Thymus (tissue), 11 donors: ENCODE data around the gene NME1. TPM values are rescaled to one million over a fixed set of nuclear protein-coding genes. Genes with fewer than 3 reads are reported as not detected.

Experiments used
- DNase-seq, 9 donors: peaks; one replicate each; pipeline ENCODE4 v3.0.0-alpha.2; 2013; ENCODE audit warnings: low spot score in 9 of 9, low read depth in 6 of 9, missing footprints in 1 of 9
- H3K27ac ChIP-seq, 2 donors: one replicate each; pipeline ENCODE4 v1.5.1; 2013; ENCODE audit warnings: control low read depth in 1 of 2, low read depth in 1 of 2, low read length in 1 of 2, mild to moderate bottlenecking in 1 of 2, moderate library complexity in 1 of 2
- H3K27me3 ChIP-seq, 2 donors: one replicate each; pipeline ENCODE4 v1.5.1; 2013; ENCODE audit warnings: low read length in 1 of 2; ENCODE audit not compliant: control insufficient read depth in 2 of 2, insufficient read depth in 1 of 2
- H3K36me3 ChIP-seq, 2 donors: one replicate each; pipeline ENCODE4 v1.5.1; 2013; ENCODE audit warnings: low read length in 1 of 2, mild to moderate bottlenecking in 1 of 2, moderate library complexity in 1 of 2; ENCODE audit not compliant: control insufficient read depth in 2 of 2, insufficient read depth in 2 of 2
- H3K4me1 ChIP-seq, 2 donors: one replicate each; pipeline ENCODE4 v1.5.1; 2013; ENCODE audit warnings: low read length in 2 of 2; ENCODE audit not compliant: control insufficient read depth in 2 of 2, insufficient read depth in 2 of 2
- H3K4me3 ChIP-seq, 2 donors: one replicate each; pipeline ENCODE4 v1.5.1; 2013; ENCODE audit warnings: low read length in 2 of 2, control low read depth in 1 of 2, mild to moderate bottlenecking in 1 of 2
- H3K9me3 ChIP-seq, 2 donors: one replicate each; pipeline ENCODE4 v1.5.1; 2013; ENCODE audit warnings: low read length in 1 of 2, mild to moderate bottlenecking in 1 of 2; ENCODE audit not compliant: control insufficient read depth in 2 of 2, insufficient read depth in 1 of 2
- WGBS: extraction: QIAGEN DNeasy Blood & Tissue Kit; methylation state at CpG from one replicate; pipeline ENCODE4 v1.1.7; 2013; 5-methylcytosine and 5-hydroxymethylcytosine counted together
- polyA plus RNA-seq: library from polyadenylated mRNA; stranded (reverse); fragments of 200-250 nt; gene quantifications from one replicate; pipeline ENCODE4 v1.2.3, GENCODE V29; 2013
- total RNA-seq: library from RNA; stranded (reverse); fragments of 120-200 nt; gene quantifications from one replicate; pipeline ENCODE4 v1.2.4, GENCODE V29; 2013
- donor health status: healthy.

NME1 gene
- total and polyA plus RNA-seq, 2 donors = 58.5 to 141 TPM

- H3K27ac ChIP-seq = no peak overlapping the region
- no peak for DNase-seq
- H3K4me1 ChIP-seq = no peaks in the 10 kb centered on the region
- 99% methylated on average over 3 of the region's 3 CpGs for WGBS
- no peaks in the 10 kb centered on the region for H3K27me3 ChIP-seq
- no peaks in the 10 kb centered on the region for H3K36me3 ChIP-seq
- no peaks in the 10 kb centered on the region for H3K9me3 ChIP-seq
- no peak overlapping the region for H3K4me3 ChIP-seq
Observed at GRCh38 chr17:51135956-51136355, 17.4 kb upstream of the NME1 start.

- no peaks in the 10 kb centered on the region for H3K4me1 ChIP-seq
- DNase-seq = no peak
- H3K36me3 ChIP-seq = no peaks in the 10 kb centered on the region
- no peak overlapping the region for H3K27ac ChIP-seq
- no peaks in the 10 kb centered on the region for H3K27me3 ChIP-seq
- no peaks in the 10 kb centered on the region for H3K9me3 ChIP-seq
- 96% methylated on average over 2 of the region's 2 CpGs for WGBS
- no peak overlapping the region for H3K4me3 ChIP-seq
Observed at GRCh38 chr17:51142597-51142996, 10.8 kb upstream of the NME1 start.

DNA sequence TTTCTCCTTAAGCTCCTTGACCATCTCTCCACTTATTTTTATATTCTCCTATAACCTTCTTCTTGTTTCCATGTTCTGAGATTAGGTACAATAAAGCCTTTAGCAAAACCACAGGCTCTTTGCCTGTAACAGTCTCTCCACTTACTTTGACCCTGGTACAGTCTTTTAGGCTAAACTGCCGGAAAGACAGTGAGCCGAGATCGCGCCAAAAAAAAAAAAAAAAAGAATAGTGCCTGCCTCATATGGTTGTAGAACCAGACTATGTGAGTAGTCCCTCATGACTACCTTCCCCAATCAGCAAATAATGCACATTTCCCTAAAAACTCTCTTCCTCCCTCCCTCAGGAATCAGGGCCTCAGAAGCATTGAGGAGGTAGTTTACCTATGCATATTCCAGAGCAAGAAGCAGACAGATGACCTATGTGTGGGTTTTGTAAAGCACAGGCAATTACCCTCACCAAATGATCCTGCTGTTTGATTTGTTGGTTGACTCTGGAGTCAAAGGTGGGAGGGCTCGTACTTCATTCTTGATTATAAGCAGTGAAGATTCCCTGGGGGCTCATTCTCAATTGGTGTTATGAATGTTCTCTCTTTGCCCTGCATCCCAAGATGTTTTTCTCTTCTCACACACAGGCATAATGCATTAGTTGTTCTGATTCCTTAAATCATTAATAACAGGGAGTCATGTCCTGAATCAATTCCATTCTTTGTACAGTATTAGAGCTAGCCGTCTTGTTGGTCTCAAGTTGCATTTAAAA lies 8.9 kb upstream of the NME1 start:
- H3K27ac ChIP-seq = no peak overlapping the region
- no peaks in the 10 kb centered on the region for H3K27me3 ChIP-seq
- no peaks in the 10 kb centered on the region for H3K4me1 ChIP-seq
- no peaks in the 10 kb centered on the region for H3K9me3 ChIP-seq
- no peak for DNase-seq
- WGBS = 80% methylated on average over 6 of the region's 6 CpGs
- H3K4me3 ChIP-seq = no peak overlapping the region
- no peaks in the 10 kb centered on the region for H3K36me3 ChIP-seq

DNA sequence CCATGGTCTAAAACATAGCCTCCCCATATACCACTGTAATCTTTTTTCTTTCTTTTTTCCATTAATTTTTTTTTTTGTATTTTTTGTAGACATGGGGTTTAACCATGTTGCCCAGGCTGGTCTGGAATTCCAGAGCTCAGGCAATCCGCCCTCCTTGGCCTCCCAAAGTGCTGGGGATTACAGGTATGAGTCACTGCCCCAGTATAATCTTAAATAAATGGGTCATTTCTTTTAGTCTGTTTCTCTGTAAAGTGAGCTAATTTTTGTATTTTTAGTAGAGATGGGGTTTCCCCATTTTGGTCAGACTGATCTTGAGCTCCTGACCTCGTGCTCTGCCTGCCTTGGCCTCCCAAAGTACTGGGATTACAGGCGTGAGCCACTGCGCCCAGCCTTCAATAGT lies 5.7 kb upstream of the NME1 start:
- Histone ChIP-seq H3K27ac (no peak overlapping the region), H3K4me3 (no peak overlapping the region), H3K27me3 (no peaks in the 10 kb centered on the region), H3K4me1 (peaks cover under 1% of the 10 kb centered on the region in 2 donors), H3K36me3 (no peaks in the 10 kb centered on the region), H3K9me3 (no peaks in the 10 kb centered on the region)
- DNase-seq = no peak
- 87% methylated on average over 4 of the region's 4 CpGs for WGBS

DNA sequence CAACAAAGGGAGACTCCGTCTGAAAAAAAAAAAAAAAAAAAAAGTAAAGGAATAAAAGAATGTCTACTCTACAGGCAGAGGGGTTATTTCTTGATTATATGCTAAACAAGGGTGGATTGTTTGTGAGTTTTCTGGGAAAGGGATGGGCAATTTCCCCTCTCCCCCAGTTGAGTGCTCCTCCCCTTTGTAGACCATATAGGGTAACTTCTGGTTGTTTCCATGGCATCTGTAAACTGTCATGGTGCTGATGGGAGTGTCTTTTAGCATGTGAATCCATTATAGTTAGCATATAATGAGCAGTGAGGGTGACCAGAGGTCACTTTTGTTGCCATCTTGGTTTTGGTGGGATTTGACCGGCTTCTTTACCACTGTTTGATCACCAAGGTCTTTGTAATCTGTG lies 4.2 kb upstream of the NME1 start:
- H3K27ac ChIP-seq = no peak overlapping the region

DNA sequence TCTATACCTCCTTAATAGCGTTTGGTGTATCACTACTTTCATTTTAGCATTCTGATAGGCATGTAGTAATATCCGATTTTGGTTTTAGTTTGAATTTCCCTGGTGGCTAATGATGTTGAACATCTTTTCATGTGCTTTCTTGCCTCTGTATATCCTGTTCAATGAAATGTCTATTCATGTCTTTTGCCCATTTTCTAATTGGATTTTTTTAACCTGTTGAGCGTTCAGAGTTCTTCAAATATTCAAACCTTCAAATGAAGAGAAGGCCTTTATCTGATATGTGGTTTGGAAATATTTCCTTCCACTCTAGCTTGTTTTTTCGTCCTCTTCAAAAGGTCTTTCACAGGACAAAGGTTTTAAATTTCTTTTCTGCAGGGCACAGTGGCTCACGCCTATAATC lies 2.4 kb upstream of the NME1 start:
- H3K27me3 ChIP-seq = no peaks in the 10 kb centered on the region
- no peak overlapping the region for H3K4me3 ChIP-seq
- H3K36me3 ChIP-seq = no peaks in the 10 kb centered on the region
- H3K9me3 ChIP-seq = no peaks in the 10 kb centered on the region
- no peak for DNase-seq
- 91% methylated on average over 5 of the region's 5 CpGs for WGBS
- H3K4me1 ChIP-seq = peaks cover 6 to 8% of the 10 kb centered on the region in 2 donors
- H3K27ac ChIP-seq = no peak overlapping the region

More for the DNA sequence above, 4.2 kb upstream of the NME1 start:
- WGBS = 95% methylated on average over 2 of the region's 2 CpGs
- Histone ChIP-seq H3K27me3 (no peaks in the 10 kb centered on the region), H3K36me3 (no peaks in the 10 kb centered on the region), H3K9me3 (no peaks in the 10 kb centered on the region), H3K4me3 (no peak overlapping the region), H3K4me1 (peaks cover 4 to 6% of the 10 kb centered on the region in 2 donors)
- DNase-seq = no peak

GRCh38 chr17:51152766-51153209 lies 571 bp upstream of the NME1 start:
- 23% methylated on average over 8 of the region's 8 CpGs for WGBS
- Histone ChIP-seq H3K4me3 (peak overlapping the region; percentile 71 to 82), H3K36me3 (peaks cover 4 to 12% of the 10 kb centered on the region in 2 donors), H3K9me3 (no peaks in the 10 kb centered on the region), H3K4me1 (peaks cover 6 to 8% of the 10 kb centered on the region in 2 donors), H3K27me3 (no peaks in the 10 kb centered on the region), H3K27ac (peak overlapping the region; percentile 47 to 95)
- DNase-seq = no peak

DNA sequence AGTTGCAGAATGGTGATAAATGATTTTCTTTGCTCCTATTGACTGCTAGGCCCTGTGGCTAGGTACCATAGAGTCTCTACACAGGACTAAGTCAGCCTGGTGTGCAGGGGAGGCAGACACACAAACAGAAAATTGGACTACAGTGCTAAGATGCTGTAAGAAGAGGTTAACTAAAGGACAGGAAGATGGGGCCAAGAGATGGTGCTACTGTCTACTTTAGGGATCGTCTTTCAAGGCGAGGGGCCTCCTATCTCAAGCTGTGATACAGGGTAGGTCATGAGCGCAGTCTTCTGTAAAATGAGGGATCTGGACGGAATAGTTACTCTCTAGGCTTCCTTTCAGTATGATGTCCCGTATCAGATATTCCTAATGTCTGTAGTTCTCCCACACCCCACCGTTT lies 817 bp downstream of the NME1 start:
- peak overlapping the region; percentile 71 to 82 for H3K4me3 ChIP-seq
- H3K4me1 ChIP-seq = peaks cover 6 to 8% of the 10 kb centered on the region in 2 donors
- WGBS = 27% methylated on average over 6 of the region's 6 CpGs
- H3K9me3 ChIP-seq = no peaks in the 10 kb centered on the region
- H3K27ac ChIP-seq = no peak overlapping the region
- no peaks in the 10 kb centered on the region for H3K27me3 ChIP-seq
- H3K36me3 ChIP-seq = peaks cover 8 to 14% of the 10 kb centered on the region in 2 donors
- DNase-seq = peak in 2 of 9 donors; percentile 8 to 27

DNA sequence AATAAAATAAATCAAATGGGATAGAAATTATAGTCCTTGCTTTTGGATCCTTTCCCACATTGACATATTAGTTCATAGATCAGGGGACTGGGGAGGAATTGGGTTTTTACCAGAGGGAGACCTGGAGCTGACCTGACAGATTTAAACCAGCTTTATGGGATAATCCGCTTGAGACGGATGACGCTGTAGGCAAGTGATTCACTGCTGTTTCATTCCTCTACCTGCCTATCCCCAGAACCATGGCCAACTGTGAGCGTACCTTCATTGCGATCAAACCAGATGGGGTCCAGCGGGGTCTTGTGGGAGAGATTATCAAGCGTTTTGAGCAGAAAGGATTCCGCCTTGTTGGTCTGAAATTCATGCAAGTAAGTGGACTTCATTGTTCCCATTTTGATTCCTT lies 2.1 kb downstream of the NME1 start:
- Histone ChIP-seq H3K4me1 (peaks cover 6 to 8% of the 10 kb centered on the region in 2 donors), H3K36me3 (peaks cover 8 to 19% of the 10 kb centered on the region in 2 donors), H3K4me3 (no peak overlapping the region), H3K9me3 (no peaks in the 10 kb centered on the region), H3K27me3 (no peaks in the 10 kb centered on the region), H3K27ac (no peak overlapping the region)
- no peak for DNase-seq
- 97% methylated on average over 8 of the region's 8 CpGs for WGBS
